Nephron progenitor cell (in vitro differentiated cells): ENCODE results near the gene SRPK3.
A peak's percentile ranks its signal among the peaks of the same experiment; 100 is the strongest.

Source experiments
- DNase-seq: peaks from one replicate; pipeline ENCODE4 v3.0.0; 2021
- H3K27ac Mint-ChIP-seq: 2 replicates; pipeline ENCODE4 v1.8.0; 2021; ENCODE audit warnings: mild to moderate bottlenecking, moderate library complexity, mixed read lengths
- H3K27me3 Mint-ChIP-seq: 2 replicates; pipeline ENCODE4 v1.8.0; 2021; ENCODE audit warnings: mild to moderate bottlenecking, low read depth, mixed read lengths; ENCODE audit not compliant: poor library complexity
- H3K36me3 Mint-ChIP-seq: 2 replicates; pipeline ENCODE4 v1.8.0; 2021; ENCODE audit warnings: low read depth, mixed read lengths
- H3K4me1 Mint-ChIP-seq: 2 replicates; pipeline ENCODE4 v1.8.0; 2021; ENCODE audit warnings: mixed read lengths
- H3K4me3 Mint-ChIP-seq: 2 replicates; pipeline ENCODE4 v1.8.0; 2021; ENCODE audit warnings: mild to moderate bottlenecking, moderate library complexity, mixed read lengths
- H3K9me3 Mint-ChIP-seq: 2 replicates; pipeline ENCODE4 v1.8.0; 2021; ENCODE audit warnings: mild to moderate bottlenecking, moderate library complexity, mixed read lengths
- CTCF ChIP-seq: fragments of 200-600 bp; sonication (generic); IDR thresholded peaks from 2 replicates; pipeline ENCODE4 v1.5.0; 2021; ENCODE audit warnings: antibody characterized with exemption

Gene SRPK3

GRCh38 chrX:153776611-153777045 is 4.2 kb upstream of the SRPK3 start:
- Mint-ChIP-seq H3K9me3 (peaks cover 22% of the 10 kb centered on the region), H3K27me3 (no peaks in the 10 kb centered on the region), H3K4me1 (peaks cover 10% of the 10 kb centered on the region), H3K27ac (no peak overlapping the region), H3K4me3 (no peak overlapping the region), H3K36me3 (no peaks in the 10 kb centered on the region)
- no peak for DNase-seq
- no peak for TF ChIP-seq CTCF

- no peak overlapping the region for H3K4me3 Mint-ChIP-seq
- H3K4me1 Mint-ChIP-seq: peaks cover 10% of the 10 kb centered on the region
- no peak for DNase-seq
- H3K36me3 Mint-ChIP-seq: no peaks in the 10 kb centered on the region
- H3K27ac Mint-ChIP-seq: no peak overlapping the region
- H3K9me3 Mint-ChIP-seq: peaks cover 18% of the 10 kb centered on the region
- H3K27me3 Mint-ChIP-seq: no peaks in the 10 kb centered on the region
- TF ChIP-seq CTCF: no peak
These were observed 3.4 kb upstream of the SRPK3 start for GRCh38 chrX:153777261-153778090.

- no peak for TF ChIP-seq CTCF
- peaks cover 18% of the 10 kb centered on the region for H3K9me3 Mint-ChIP-seq
- H3K36me3 Mint-ChIP-seq: no peaks in the 10 kb centered on the region
- no peak overlapping the region for H3K4me3 Mint-ChIP-seq
- no peak for DNase-seq
- no peaks in the 10 kb centered on the region for H3K27me3 Mint-ChIP-seq
- H3K4me1 Mint-ChIP-seq: peaks cover 10% of the 10 kb centered on the region
- H3K27ac Mint-ChIP-seq: no peak overlapping the region
These were observed 2.7 kb upstream of the SRPK3 start for GRCh38 chrX:153778181-153778580.

GRCh38 chrX:153778684-153779101 is 2.1 kb upstream of the SRPK3 start:
- Mint-ChIP-seq H3K4me3 (no peak overlapping the region), H3K27ac (no peak overlapping the region), H3K9me3 (peaks cover 18% of the 10 kb centered on the region), H3K27me3 (no peaks in the 10 kb centered on the region), H3K4me1 (peaks cover 10% of the 10 kb centered on the region), H3K36me3 (no peaks in the 10 kb centered on the region)
- no peak for TF ChIP-seq CTCF
- DNase-seq: no peak

GRCh38 chrX:153779891-153780677 is 757 bp upstream of the SRPK3 start:
- no peak for DNase-seq
- no peaks in the 10 kb centered on the region for H3K27me3 Mint-ChIP-seq
- no peaks in the 10 kb centered on the region for H3K36me3 Mint-ChIP-seq
- H3K27ac Mint-ChIP-seq: peak overlapping the region; percentile 93
- peaks cover 10% of the 10 kb centered on the region for H3K4me1 Mint-ChIP-seq
- H3K4me3 Mint-ChIP-seq: no peak overlapping the region
- peaks cover 24% of the 10 kb centered on the region for H3K9me3 Mint-ChIP-seq
- no peak for TF ChIP-seq CTCF
